ENCODE data around the gene PCDHA1. TPM values are rescaled to one million over a fixed set of nuclear protein-coding genes. Genes with fewer than 3 reads are reported as not detected.
"Not testable (repeated sequence)": the region's sequence is repeated elsewhere in the genome, so short reads cannot be mapped to it uniquely, and the experiment has no call there.

Gene PCDHA1
- total RNA-seq, 4 donors from 2014 or later: 0.41 TPM; not detected in 3

- intact Hi-C loops (cut with DNase I; ENCODE audit: low total_unique reads): no loop called here
- DNase-seq: no peak
- Histone ChIP-seq H3K27me3 (no peaks in the 10 kb centered on the region), H3K4me3 (no peak overlapping the region), H3K27ac (no peak overlapping the region), H3K4me1 (no peaks in the 10 kb centered on the region), H3K36me3 (no peaks in the 10 kb centered on the region), H3K9me3 (no peaks in the 10 kb centered on the region)
- TF ChIP-seq POLR2A (IDR thresholded peaks at IDR 0.05) (no peak), CTCF (IDR thresholded peaks at IDR 0.05) (no peak)
Observed at GRCh38 chr5:140869555-140869886, 83.6 kb downstream of the PCDHA1 start.

GRCh38 chr5:140870221-140871201, 84.6 kb downstream of the PCDHA1 start:
- TF ChIP-seq CTCF (IDR thresholded peaks at IDR 0.05) (no peak), POLR2A (IDR thresholded peaks at IDR 0.05) (no peak)
- intact Hi-C loops (cut with DNase I; ENCODE audit: low total_unique reads): no loop called here
- Histone ChIP-seq H3K4me1 (no peaks in the 10 kb centered on the region), H3K27ac (no peak overlapping the region), H3K4me3 (no peak overlapping the region), H3K9me3 (no peaks in the 10 kb centered on the region), H3K36me3 (no peaks in the 10 kb centered on the region), H3K27me3 (no peaks in the 10 kb centered on the region)
- DNase-seq: no peak

GRCh38 chr5:140875085-140876065, 89.4 kb downstream of the PCDHA1 start, which contains the start of gene PCDHA12:
PCDHA12 (plus strand) TSS chr5:140875308; CDS start chr5:140875473, 165 bp downstream.
- Histone ChIP-seq H3K27me3 (no peaks in the 10 kb centered on the region), H3K4me3 (no peak within 1 kb of the TSS), H3K36me3 (no peaks in the 10 kb centered on the region), H3K27ac (no peak within 1 kb of the TSS), H3K4me1 (no peaks in the 10 kb centered on the region), H3K9me3 (peaks cover 0 to 8% of the 10 kb centered on the region in 2 donors)
- intact Hi-C loops (cut with DNase I; ENCODE audit: low total_unique reads): no loop called here
- no peak for DNase-seq
- no peak for TF ChIP-seq CTCF (IDR thresholded peaks at IDR 0.05)
- no peak for TF ChIP-seq POLR2A (IDR thresholded peaks at IDR 0.05)

GRCh38 chr5:140876541-140877261, 90.8 kb downstream of the PCDHA1 start:
- DNase-seq; H3K4me3 ChIP-seq; intact Hi-C loops (cut with DNase I; ENCODE audit: low total_unique reads); H3K9me3 ChIP-seq; H3K36me3 ChIP-seq; H3K27me3 ChIP-seq; H3K27ac ChIP-seq; H3K4me1 ChIP-seq: not testable (repeated sequence)

GRCh38 chr5:140877262-140877581, 91.3 kb downstream of the PCDHA1 start:
- H3K27me3 ChIP-seq: no peaks in the 10 kb centered on the region
- TF ChIP-seq POLR2A (IDR thresholded peaks at IDR 0.05) (no peak), CTCF (IDR thresholded peaks at IDR 0.05) (no peak)
- intact Hi-C loops (cut with DNase I; ENCODE audit: low total_unique reads): no loop called here
- H3K27ac ChIP-seq: no peak overlapping the region
- peaks cover 0 to 8% of the 10 kb centered on the region in 2 donors for H3K9me3 ChIP-seq
- H3K36me3 ChIP-seq: no peaks in the 10 kb centered on the region
- no peaks in the 10 kb centered on the region for H3K4me1 ChIP-seq
- DNase-seq: no peak
- no peak overlapping the region for H3K4me3 ChIP-seq

All from uterus (tissue), 4 donors.